Ureter (tissue), 1 donor: ENCODE results near the gene HOXA1. TPM values are rescaled to one million over a fixed set of nuclear protein-coding genes. Genes with fewer than 3 reads are reported as not detected.
A peak's percentile ranks its signal among the peaks of the same experiment; 100 is the strongest.

Experiments used
- DNase-seq: peaks from one replicate; pipeline ENCODE4 v3.0.0-alpha.2; 2020; ENCODE audit warnings: low spot score
- total RNA-seq: library from RNA; stranded (reverse); gene quantifications from one replicate; pipeline ENCODE4 v1.2.4, GENCODE V29; 2023
- donor health status: DM: yes; HTN: yes; CAD: no.

Gene HOXA1
- total RNA-seq, 1 donor from 2014 or later, result 18.8 TPM

- DNase-seq, result no peak
Observed at GRCh38 chr7:27116962-27117886, 21.4 kb upstream of the HOXA1 start.

- no peak for DNase-seq
Observed at GRCh38 chr7:27116031-27116961, 20.5 kb upstream of the HOXA1 start.

- no peak for DNase-seq
Observed at GRCh38 chr7:27115221-27116026, 19.6 kb upstream of the HOXA1 start.

GRCh38 chr7:27114881-27115220, 19.1 kb upstream of the HOXA1 start:
- DNase-seq, result no peak

- DNase-seq, result no peak
Observed at GRCh38 chr7:27113991-27114769, 18.4 kb upstream of the HOXA1 start.

GRCh38 chr7:27112955-27113949, 17.5 kb upstream of the HOXA1 start:
- peak; percentile 89 for DNase-seq

GRCh38 chr7:27112361-27112760, 16.6 kb upstream of the HOXA1 start:
- no peak for DNase-seq

- no peak for DNase-seq
Observed at GRCh38 chr7:27111751-27112277, 16.0 kb upstream of the HOXA1 start.

- DNase-seq, result no peak
Observed at GRCh38 chr7:27111042-27111750, 15.4 kb upstream of the HOXA1 start.

GRCh38 chr7:27110186-27111031, 14.6 kb upstream of the HOXA1 start:
- no peak for DNase-seq

- DNase-seq, result no peak
Observed at GRCh38 chr7:27109466-27110185, 13.8 kb upstream of the HOXA1 start.

GRCh38 chr7:27108390-27109127, 12.8 kb upstream of the HOXA1 start:
- no peak for DNase-seq

GRCh38 chr7:27107391-27108381, 11.9 kb upstream of the HOXA1 start:
- no peak for DNase-seq

- DNase-seq, result no peak
Observed at GRCh38 chr7:27106901-27107240, 11.1 kb upstream of the HOXA1 start.

GRCh38 chr7:27106181-27106900, 10.5 kb upstream of the HOXA1 start:
- DNase-seq, result no peak
